ENCODE measurements around the gene ADK.
A peak's percentile ranks its signal among the peaks of the same experiment; 100 is the strongest.

Gene ADK

GRCh38 chr10:74585231-74586087, 434.4 kb downstream of the ADK start:
- no peak for TF ChIP-seq CTCF (conservative IDR thresholded peaks at IDR 0.05; ENCODE audit: low read length)
- peak; percentile 12 for DNase-seq (ENCODE audit: low read depth)
- H3K4me3 ChIP-seq (ENCODE audit: low read length): peak overlapping the region; percentile 26

- no peak overlapping the region; the same call in 1 of the 2 replicates for H3K4me3 ChIP-seq (ENCODE audit: low read length)
- no peak for DNase-seq (ENCODE audit: low read depth)
- no peak for TF ChIP-seq CTCF (conservative IDR thresholded peaks at IDR 0.05; ENCODE audit: low read length)
These were observed 435.1 kb downstream of the ADK start for GRCh38 chr10:74586088-74586585.

GRCh38 chr10:74587109-74587854, 436.3 kb downstream of the ADK start:
- H3K4me3 ChIP-seq (ENCODE audit: low read length): no peak overlapping the region
- no peak for DNase-seq (ENCODE audit: low read depth)
- no peak for TF ChIP-seq CTCF (conservative IDR thresholded peaks at IDR 0.05; ENCODE audit: low read length)

- TF ChIP-seq CTCF (conservative IDR thresholded peaks at IDR 0.05; ENCODE audit: low read length): no peak
- DNase-seq (ENCODE audit: low read depth): peak; percentile 99
- no peak overlapping the region for H3K4me3 ChIP-seq (ENCODE audit: low read length)
These were observed 438.2 kb downstream of the ADK start for GRCh38 chr10:74589226-74589673.

- TF ChIP-seq CTCF (conservative IDR thresholded peaks at IDR 0.05; ENCODE audit: low read length): no peak
- no peak overlapping the region for H3K4me3 ChIP-seq (ENCODE audit: low read length)
- DNase-seq (ENCODE audit: low read depth): no peak
These were observed 438.8 kb downstream of the ADK start for GRCh38 chr10:74589851-74590250.

GRCh38 chr10:74593470-74593869, 442.4 kb downstream of the ADK start:
- TF ChIP-seq CTCF (conservative IDR thresholded peaks at IDR 0.05; ENCODE audit: low read length): no peak
- peak; percentile 86 for DNase-seq (ENCODE audit: low read depth)
- no peak overlapping the region for H3K4me3 ChIP-seq (ENCODE audit: low read length)

Measured in AG10803 (cell line).